ENCODE data around the gene TPGS2.

- TF ChIP-seq CTCF (IDR thresholded peaks at IDR 0.05): no peak
- TF ChIP-seq POLR2A (IDR thresholded peaks at IDR 0.05): no peak
Measured at GRCh38 chr18:36760598-36760997, 68.2 kb downstream of the TPGS2 start.

All from stomach (tissue), 4 donors.